ENCODE measurements around the gene POLDIP3. TPM values are rescaled to one million over a fixed set of nuclear protein-coding genes. Genes with fewer than 3 reads are reported as not detected.

POLDIP3 gene
- total RNA-seq, 2 donors from 2014 or later = 81.9 to 102 TPM

DNA sequence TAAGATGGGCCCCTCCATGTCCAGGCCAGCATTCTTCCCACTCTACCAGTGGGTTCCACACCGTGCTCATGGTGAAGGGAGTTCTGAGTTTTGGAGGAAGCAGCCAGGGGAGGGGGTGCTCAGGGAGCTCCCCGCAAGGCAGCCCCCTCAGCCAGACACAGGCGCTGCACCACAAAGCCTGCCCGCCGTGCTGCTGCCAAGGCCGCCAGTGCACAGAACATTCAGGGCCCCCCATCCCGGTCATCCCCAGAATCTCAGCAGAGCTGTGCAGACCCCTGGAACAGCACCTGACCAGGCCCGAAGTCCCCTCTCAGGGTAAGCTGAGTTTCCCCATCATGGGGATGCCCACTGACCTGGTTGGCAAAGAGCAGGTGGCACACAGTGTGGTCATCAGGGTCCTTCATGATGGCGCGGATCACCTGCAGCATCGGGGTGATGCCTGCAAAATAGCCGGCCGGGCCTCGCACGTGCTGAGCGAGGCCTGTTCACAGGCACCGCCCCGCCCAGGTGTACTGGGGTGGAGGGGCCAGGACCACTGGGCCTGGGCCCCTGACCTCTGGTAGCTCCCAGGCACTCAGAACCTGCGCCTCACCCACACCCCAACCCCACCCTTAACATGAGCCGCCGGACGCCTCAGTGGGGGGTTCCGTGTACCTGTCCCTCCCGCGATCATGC, 12.4 kb upstream of the POLDIP3 start:
- H3K4me3 ChIP-seq (ENCODE audit: low read length) = no peak overlapping the region
- H3K4me1 ChIP-seq (ENCODE audit: control insufficient read depth, insufficient read depth, low read length) = no peaks in the 10 kb centered on the region
- Mint-ChIP-seq H3K27ac (no peak overlapping the region), H3K36me3 (ENCODE audit: low read depth) (peaks cover 41% of the 10 kb centered on the region), H3K9me3 (no peaks in the 10 kb centered on the region), H3K27me3 (ENCODE audit: insufficient read depth) (no peaks in the 10 kb centered on the region), H3K4me3 (no peak overlapping the region), H3K4me1 (no peaks in the 10 kb centered on the region)
- no peak for DNase-seq
- WGBS, 2 experiments (ENCODE audit: insufficient coverage in 1 of 2, insufficient read length in 1 of 2) = 92 to 96% methylated on average over 4 to 25 of the region's 25 CpGs
- no peaks in the 10 kb centered on the region for H3K27me3 ChIP-seq (ENCODE audit: control insufficient read depth, insufficient read depth, low read length, poor library complexity, severe bottlenecking)
- no peaks in the 10 kb centered on the region for H3K9me3 ChIP-seq (ENCODE audit: control insufficient read depth, low read length)
- H3K36me3 ChIP-seq (ENCODE audit: control insufficient read depth, insufficient read depth, low read length) = peaks cover 28% of the 10 kb centered on the region
- H3K9ac ChIP-seq (ENCODE audit: extremely low read depth, low read length, poor library complexity, severe bottlenecking) = no peak overlapping the region
- no peak overlapping the region for H3K27ac ChIP-seq (ENCODE audit: low read depth, low read length)
- TF ChIP-seq, protein P1, sequence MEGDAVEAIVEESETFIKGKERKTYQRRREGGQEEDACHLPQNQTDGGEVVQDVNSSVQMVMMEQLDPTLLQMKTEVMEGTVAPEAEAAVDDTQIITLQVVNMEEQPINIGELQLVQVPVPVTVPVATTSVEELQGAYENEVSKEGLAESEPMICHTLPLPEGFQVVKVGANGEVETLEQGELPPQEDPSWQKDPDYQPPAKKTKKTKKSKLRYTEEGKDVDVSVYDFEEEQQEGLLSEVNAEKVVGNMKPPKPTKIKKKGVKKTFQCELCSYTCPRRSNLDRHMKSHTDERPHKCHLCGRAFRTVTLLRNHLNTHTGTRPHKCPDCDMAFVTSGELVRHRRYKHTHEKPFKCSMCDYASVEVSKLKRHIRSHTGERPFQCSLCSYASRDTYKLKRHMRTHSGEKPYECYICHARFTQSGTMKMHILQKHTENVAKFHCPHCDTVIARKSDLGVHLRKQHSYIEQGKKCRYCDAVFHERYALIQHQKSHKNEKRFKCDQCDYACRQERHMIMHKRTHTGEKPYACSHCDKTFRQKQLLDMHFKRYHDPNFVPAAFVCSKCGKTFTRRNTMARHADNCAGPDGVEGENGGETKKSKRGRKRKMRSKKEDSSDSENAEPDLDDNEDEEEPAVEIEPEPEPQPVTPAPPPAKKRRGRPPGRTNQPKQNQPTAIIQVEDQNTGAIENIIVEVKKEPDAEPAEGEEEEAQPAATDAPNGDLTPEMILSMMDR (conservative IDR thresholded peaks at IDR 0.05) = no peak

DNA sequence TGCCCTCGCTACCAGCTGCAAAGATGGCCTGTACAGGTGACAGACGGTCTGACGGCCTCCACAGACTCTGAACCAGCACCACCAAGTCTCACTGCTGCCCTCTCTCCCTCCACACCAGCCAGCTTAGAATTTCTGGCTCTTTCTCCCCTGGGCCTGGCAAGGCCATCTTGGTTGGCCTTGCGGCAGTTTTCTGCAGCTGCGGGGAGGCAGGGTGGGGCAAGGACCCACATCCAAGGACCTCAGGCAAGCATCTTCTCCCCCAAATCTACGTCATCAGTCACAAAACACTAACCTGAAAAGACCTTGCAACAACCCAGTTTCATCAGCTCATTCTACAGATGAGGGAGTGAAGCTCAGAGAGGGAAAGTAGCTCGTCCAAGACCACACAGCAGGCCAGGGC, 11.7 kb upstream of the POLDIP3 start:
- H3K27me3 ChIP-seq (ENCODE audit: control insufficient read depth, insufficient read depth, low read length, poor library complexity, severe bottlenecking) = no peaks in the 10 kb centered on the region
- peaks cover 25% of the 10 kb centered on the region for H3K36me3 ChIP-seq (ENCODE audit: control insufficient read depth, insufficient read depth, low read length)
- Mint-ChIP-seq H3K27ac (no peak overlapping the region), H3K36me3 (ENCODE audit: low read depth) (peaks cover 39% of the 10 kb centered on the region), H3K4me1 (no peaks in the 10 kb centered on the region), H3K4me3 (no peak overlapping the region), H3K9me3 (no peaks in the 10 kb centered on the region), H3K27me3 (ENCODE audit: insufficient read depth) (no peaks in the 10 kb centered on the region)
- DNase-seq = no peak
- no peak overlapping the region for H3K4me3 ChIP-seq (ENCODE audit: low read length)
- no peaks in the 10 kb centered on the region for H3K4me1 ChIP-seq (ENCODE audit: control insufficient read depth, insufficient read depth, low read length)
- TF ChIP-seq, protein P1 (conservative IDR thresholded peaks at IDR 0.05) = no peak
- no peaks in the 10 kb centered on the region for H3K9me3 ChIP-seq (ENCODE audit: control insufficient read depth, low read length)
- no peak overlapping the region for H3K9ac ChIP-seq (ENCODE audit: extremely low read depth, low read length, poor library complexity, severe bottlenecking)
- no peak overlapping the region for H3K27ac ChIP-seq (ENCODE audit: low read depth, low read length)
- WGBS, 2 experiments (ENCODE audit: insufficient coverage in 1 of 2, insufficient read length in 1 of 2) = 92 to 95% methylated on average over 5 to 7 of the region's 7 CpGs

DNA sequence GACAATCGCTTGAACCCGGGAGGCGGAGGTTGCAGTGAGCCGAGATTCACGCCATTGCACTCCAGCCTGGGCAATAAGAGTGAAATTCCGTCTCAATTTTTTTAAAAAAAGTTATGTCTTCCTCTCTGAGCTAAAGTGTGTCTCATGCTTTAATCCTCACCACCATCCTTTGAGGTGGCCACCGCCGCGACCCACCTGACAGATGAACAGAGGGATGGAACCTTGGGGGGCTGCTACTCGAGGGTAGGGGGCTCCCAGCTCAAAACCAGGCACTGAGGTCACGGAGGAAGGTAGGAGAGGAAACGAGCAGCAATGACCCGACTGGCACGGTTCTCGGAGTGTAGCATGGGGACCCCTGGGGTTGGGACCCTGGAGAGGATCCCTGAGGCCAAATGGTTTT, 10.7 kb upstream of the POLDIP3 start:
- no peak overlapping the region for H3K4me3 Mint-ChIP-seq

More for the DNA sequence above, 10.7 kb upstream of the POLDIP3 start:
- Histone ChIP-seq H3K36me3 (ENCODE audit: control insufficient read depth, insufficient read depth, low read length) (peaks cover 28% of the 10 kb centered on the region), H3K27me3 (ENCODE audit: control insufficient read depth, insufficient read depth, low read length, poor library complexity, severe bottlenecking) (no peaks in the 10 kb centered on the region), H3K27ac (ENCODE audit: low read depth, low read length) (no peak overlapping the region), H3K4me3 (ENCODE audit: low read length) (no peak overlapping the region), H3K9ac (ENCODE audit: extremely low read depth, low read length, poor library complexity, severe bottlenecking) (no peak overlapping the region), H3K4me1 (ENCODE audit: control insufficient read depth, insufficient read depth, low read length) (no peaks in the 10 kb centered on the region), H3K9me3 (ENCODE audit: control insufficient read depth, low read length) (no peaks in the 10 kb centered on the region)
- peaks cover 37% of the 10 kb centered on the region for H3K36me3 Mint-ChIP-seq (ENCODE audit: low read depth)
- H3K27me3 Mint-ChIP-seq (ENCODE audit: insufficient read depth) = no peaks in the 10 kb centered on the region
- H3K4me1 Mint-ChIP-seq = no peaks in the 10 kb centered on the region
- no peaks in the 10 kb centered on the region for H3K9me3 Mint-ChIP-seq
- no peak for DNase-seq
- 95 to 96% methylated on average over 12 to 15 of the region's 15 CpGs for WGBS, 2 experiments (ENCODE audit: insufficient coverage in 1 of 2, insufficient read length in 1 of 2)
- TF ChIP-seq, protein P1 (conservative IDR thresholded peaks at IDR 0.05) = no peak
- no peak overlapping the region for H3K27ac Mint-ChIP-seq
